GM18907 (cell line): ENCODE measurements around the gene UBR1.

ENCODE experiments used
- ATAC-seq: cut with Tn5 transposase; IDR thresholded peaks from one replicate; pipeline ENCODE4 v1.9.1; 2021; ENCODE audit warnings: mild to moderate bottlenecking, moderate library complexity; ENCODE audit not compliant: unreplicated experiment

The UBR1 gene

DNA sequence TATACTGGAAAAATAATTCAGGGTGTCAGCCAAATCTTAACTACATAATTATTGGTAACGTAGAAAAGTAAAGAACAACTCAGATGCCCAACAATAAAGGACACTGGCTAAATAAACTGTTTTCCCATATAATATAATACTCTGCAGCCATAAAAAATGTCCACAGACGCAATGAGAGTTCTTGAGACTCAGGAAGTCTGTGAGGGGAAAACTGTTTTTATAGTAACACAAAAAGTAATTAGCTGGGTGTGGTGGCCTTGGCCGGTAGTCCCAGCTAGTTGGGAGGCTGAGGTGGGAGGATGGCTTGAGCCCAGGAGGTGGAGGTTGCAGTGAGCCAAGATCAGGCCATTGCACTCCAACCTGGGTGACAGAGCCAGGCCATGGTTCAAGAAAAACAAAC is 5.5 kb upstream of the UBR1 start:
- no peak for ATAC-seq

DNA sequence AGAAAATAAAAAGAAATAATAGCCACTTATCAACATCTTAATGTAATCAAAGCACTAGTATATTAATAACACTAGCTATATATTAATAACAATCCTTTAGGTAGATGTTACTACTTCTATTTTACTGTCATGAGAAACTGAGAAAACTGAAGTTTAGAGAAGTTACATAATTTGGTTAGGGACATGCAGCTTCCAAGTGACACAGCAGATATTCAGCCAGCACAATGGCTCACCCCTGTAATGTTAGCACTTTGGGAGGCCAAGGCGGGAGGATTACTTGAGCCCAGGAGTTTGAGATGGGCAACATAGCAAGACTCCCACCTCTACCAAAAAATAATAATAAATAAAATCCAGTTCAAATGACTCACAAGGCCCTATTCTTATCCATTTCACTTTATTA is 1.9 kb upstream of the UBR1 start:
- ATAC-seq: no peak

DNA sequence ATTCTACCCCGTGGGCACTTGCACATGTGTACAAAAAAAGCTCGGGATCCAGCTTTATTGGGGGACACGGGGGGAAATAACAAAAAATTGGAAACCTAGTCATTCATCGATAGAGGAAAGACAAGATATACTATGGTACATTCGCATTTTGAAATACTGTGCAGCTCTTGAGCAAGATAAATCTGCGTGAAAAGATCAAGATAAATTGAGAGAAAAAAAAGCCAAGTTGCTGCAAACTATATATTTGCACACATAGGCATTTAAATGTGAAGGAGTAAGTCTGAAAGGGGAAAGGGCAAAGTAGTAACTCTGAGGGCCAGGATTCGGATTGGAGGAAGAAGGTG is 620 bp upstream of the UBR1 start:
- no peak for ATAC-seq

GRCh38 chr15:43105077-43105736 is 631 bp downstream of the UBR1 start:
- ATAC-seq: peak; percentile 32

DNA sequence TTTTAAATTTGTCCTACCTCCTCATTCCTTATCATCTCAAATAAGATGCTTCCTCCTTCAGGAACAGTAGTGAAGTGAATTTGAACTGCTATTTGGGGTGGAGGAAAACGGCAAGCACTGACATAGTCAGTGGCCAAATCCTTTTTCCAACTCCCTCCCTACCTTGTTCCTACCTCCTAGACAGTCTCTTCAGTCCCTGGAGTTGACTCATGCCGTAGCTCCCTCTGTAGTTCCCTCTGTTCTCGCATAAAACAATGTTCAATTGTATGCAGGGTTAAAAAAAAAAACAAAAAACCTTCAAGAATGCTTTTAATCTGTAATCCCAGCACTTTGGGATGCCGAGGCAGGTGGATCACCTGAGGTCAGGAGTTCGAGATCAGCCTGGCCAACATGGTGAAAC is 1.4 kb downstream of the UBR1 start:
- ATAC-seq: no peak

- no peak for ATAC-seq
Observed at GRCh38 chr15:43103907-43104306, 1.9 kb downstream of the UBR1 start.

DNA sequence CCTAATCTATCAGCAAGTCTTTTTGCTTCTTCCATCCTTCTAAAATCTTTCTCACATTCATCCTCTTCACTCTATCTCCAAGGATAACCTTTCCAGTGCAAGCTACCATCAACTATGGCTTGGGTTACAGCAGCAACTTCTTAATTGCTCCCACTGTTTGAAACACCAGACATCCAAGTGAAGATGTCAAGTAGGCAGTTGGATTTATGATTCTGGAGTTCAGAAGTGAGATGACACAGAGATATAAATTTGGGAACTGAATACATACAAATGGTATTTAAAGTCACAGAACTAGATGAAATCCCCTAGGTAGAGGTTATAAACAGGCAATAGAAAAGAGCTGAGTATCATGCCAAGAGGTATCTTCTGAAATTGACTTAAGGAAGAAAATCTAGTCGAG is 3.7 kb downstream of the UBR1 start:
- no peak for ATAC-seq

DNA sequence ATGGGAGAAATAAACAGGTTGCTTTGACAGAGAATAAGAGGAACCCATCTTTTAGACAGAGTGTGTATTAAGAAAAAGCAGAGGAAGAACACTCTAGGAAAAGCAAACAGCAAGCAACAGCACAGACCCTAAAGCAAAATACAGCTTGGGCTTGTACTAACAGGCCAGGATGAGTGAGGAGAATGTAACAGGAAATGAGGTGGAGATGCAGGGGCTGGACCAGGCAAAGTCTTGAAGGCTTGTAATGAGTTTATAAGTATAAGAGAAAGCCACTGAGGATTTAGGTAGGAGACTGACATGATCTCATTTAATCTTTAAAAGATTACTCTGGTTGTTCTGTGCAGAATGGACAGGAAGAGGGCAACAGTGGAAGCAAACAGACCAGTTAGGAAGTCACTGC is 4.9 kb downstream of the UBR1 start:
- ATAC-seq: no peak

- no peak for ATAC-seq
Observed at GRCh38 chr15:43099105-43099845, 6.6 kb downstream of the UBR1 start.

- ATAC-seq: no peak
Observed at GRCh38 chr15:43096411-43096810, 9.4 kb downstream of the UBR1 start.

GRCh38 chr15:43095708-43096347 is 10.0 kb downstream of the UBR1 start:
- no peak for ATAC-seq

GRCh38 chr15:43095243-43095642 is 10.6 kb downstream of the UBR1 start:
- ATAC-seq: no peak

GRCh38 chr15:43094416-43095030 is 11.3 kb downstream of the UBR1 start:
- ATAC-seq: no peak

GRCh38 chr15:43093026-43093425 is 12.8 kb downstream of the UBR1 start:
- ATAC-seq: no peak

- no peak for ATAC-seq
Observed at GRCh38 chr15:43091859-43092258, 14.0 kb downstream of the UBR1 start.

- ATAC-seq: no peak
Observed at GRCh38 chr15:43086551-43086950, 19.3 kb downstream of the UBR1 start.

DNA sequence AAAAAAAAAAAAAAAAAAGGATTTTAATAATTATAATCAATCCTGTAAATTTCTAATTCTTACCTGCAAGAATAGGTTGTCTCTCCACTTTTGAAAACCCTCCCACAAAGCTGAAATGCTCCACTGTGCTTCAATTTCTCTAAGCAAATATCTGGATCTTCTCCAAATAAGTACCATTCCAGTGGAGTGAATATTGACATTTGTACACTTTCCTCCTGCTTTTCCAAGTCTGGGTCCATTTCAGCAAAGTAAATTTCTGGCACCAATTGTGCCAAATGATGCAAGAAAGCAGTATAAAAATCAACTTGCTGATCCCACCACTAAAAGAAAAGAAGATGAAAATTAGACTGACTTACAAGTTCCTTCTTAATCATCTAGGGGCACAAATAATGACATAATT is 19.9 kb downstream of the UBR1 start:
- ATAC-seq: no peak

- no peak for ATAC-seq
Observed at GRCh38 chr15:43082509-43082908, 23.3 kb downstream of the UBR1 start.

GRCh38 chr15:43081283-43081682 is 24.6 kb downstream of the UBR1 start:
- ATAC-seq: no peak

DNA sequence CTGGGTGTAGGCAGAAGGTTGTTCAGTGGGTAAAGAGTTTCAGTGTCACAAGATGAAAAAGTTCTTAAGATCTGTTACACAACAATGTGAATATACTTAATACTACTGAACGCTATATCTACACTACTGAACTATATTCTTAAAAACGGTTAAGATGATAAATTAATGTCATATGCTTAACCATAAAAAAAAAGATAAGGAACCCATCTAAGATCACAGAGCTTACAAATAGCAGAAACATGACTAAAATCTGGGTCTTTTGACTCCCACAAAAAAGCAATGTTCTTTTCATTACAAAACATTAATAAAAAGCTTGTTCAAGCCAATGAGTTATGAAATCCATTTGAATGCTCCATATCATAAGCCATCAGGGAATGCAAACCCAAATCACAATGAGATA is 34.4 kb downstream of the UBR1 start:
- ATAC-seq: no peak

GRCh38 chr15:43070893-43071292 is 34.9 kb downstream of the UBR1 start:
- ATAC-seq: no peak

- ATAC-seq: no peak
Observed at GRCh38 chr15:43070249-43070648, 35.6 kb downstream of the UBR1 start.
